ENCODE measurements around the gene LBHD2. TPM values are rescaled to one million over a fixed set of nuclear protein-coding genes. Genes with fewer than 3 reads are reported as not detected.

Gene LBHD2
- polyA plus RNA-seq, 1 of the 3 experiments (the other 2 are of a cell fraction): not detected

DNA sequence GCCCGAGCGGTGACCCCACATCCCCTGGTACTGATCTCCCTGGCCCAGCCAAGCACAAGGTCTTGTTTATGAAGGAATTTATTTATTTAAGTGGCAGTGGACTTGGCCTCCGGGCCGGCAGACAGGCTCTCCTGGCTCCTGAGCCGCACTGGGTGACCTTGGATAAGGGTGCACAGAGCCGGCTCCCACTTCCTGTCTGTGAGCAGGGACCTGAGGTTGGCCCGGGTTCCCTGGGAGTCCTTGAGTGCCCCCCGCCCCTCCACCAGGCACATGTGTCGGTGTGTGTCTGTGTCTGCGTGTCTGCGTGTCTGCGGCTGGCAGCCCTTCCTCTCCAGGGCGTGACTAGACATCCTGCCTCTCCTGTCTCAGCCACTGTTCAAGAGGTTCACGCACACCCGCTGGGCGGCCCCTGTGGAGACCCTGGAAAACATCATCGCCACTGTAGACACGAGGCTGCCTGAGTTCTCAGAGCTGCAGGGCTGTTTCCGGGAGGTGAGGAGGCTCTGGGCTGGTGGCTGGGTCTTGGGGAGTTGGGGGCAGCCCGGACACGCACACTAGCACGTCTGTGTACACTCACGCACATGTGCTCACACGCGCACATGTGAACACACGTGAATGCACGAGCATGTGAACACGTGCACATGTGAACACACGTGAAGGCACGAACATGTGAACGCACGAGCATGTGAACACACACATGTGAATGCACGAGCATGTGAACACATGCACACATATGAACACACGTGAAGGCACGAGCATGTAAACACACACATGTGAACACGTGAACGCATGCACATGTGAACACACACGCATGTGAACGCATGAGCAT lies 48.6 kb downstream of the LBHD2 start (continued):
- TF ChIP-seq IRF3 (IDR thresholded peaks at IDR 0.05; ENCODE audit: low read depth, low read length) (no peak), RXRA (IDR thresholded peaks at IDR 0.05; ENCODE audit: borderline replicate concordance, low read depth) (no peak), RCOR1 (IDR thresholded peaks at IDR 0.05; ENCODE audit: low read length) (no peak), TAF1 (IDR thresholded peaks at IDR 0.05; ENCODE audit: borderline replicate concordance, low read depth, low read length) (no peak)

DNA sequence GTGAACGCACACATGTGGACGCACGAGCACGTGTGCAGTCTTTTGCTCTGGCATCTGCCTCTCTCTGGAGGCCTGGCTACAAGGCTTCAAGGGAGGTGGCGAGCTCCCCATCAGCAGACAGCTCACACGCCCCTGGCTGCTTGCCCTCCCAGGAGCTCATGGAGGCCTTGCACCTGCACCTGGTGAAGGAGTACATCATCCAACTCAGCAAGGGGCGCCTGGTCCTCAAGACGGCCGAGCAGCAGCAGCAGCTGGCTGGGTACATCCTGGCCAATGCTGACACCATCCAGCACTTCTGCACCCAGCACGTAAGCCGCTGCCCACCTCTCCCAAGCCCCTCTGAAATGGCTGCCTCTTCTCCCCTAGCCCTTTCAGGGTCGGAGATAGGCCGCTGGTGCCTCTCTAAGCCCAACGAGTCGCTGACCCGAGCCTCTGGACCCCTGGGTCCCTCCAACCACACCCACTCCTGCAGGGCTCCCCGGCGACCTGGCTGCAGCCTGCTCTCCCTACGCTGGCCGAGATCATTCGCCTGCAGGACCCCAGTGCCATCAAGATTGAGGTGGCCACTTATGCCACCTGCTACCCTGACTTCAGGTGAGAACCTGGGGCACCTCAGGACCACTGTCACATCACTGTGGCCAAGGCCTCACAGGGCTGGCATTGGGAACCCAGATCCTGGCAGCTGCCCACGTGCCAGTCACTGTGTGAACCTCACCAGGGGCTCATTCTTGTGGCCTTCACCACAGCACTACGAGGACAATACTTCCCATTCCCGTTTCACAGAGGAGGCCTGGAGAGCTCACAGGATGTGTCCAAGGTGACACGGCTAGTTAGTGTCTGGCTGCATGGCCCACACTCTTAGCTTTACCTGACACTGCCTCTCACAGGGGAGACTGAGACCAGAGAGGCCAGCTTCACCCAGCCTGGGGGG lies 49.5 kb downstream of the LBHD2 start:
- DNase-seq: no peak
- Histone ChIP-seq H3K9ac (no peak overlapping the region), H3K4me2 (no peak overlapping the region), H3K79me2 (ENCODE audit: insufficient read depth) (no peaks in the 10 kb centered on the region), H3K36me3 (replicated peaks in 1 of 2; ENCODE audit: control insufficient read depth in 1 of 2, insufficient read depth in 2 of 2, low read length in 1 of 2) (no peaks in the 10 kb centered on the region), H3K27me3 (ENCODE audit: insufficient read depth) (no peaks in the 10 kb centered on the region), H3K9me3 (no peaks in the 10 kb centered on the region), H3K9me2 (no peaks in the 10 kb centered on the region), H3K4me1 (ENCODE audit: control insufficient read depth in 1 of 2, insufficient read depth in 2 of 2, low read depth in 1 of 2, low read length in 1 of 2) (peaks cover 31 to 47% of the 10 kb centered on the region in 2 experiments; a peak in 3 of 4 replicates), H3K27ac (ENCODE audit: low read depth in 2 of 2, low read length in 1 of 2) (no peak overlapping the region), H4K20me1 (ENCODE audit: insufficient read depth) (no peaks in the 10 kb centered on the region), H2AFZ (ENCODE audit: low read depth) (no peak overlapping the region), H3K4me3 (ENCODE audit: low read depth in 2 of 2, low read length in 1 of 2) (no peak overlapping the region), H3F3A (replicated peaks; ENCODE audit: insufficient read depth) (peaks cover 3% of the 10 kb centered on the region)
- ChIA-PET CTCF (interaction anchor here (1.2 to 1.4 kb wide), 3 partner anchors 8 to 29 kb away, joined by 3 to 4 read pairs (median 4); no protein-coding TSS in a partner anchor), POLR2A (no interaction called here)
- 93% methylated on average over 22 of the region's 25 CpGs for WGBS (ENCODE audit: low lambda C conversion rate)
- TF ChIP-seq EP300 (IDR thresholded peaks at IDR 0.05; ENCODE audit: borderline replicate concordance in 1 of 2, low read depth in 1 of 2, low read length in 1 of 2): no peak
- no peak for TF ChIP-seq POLR2AphosphoS5 (IDR thresholded peaks at IDR 0.05; ENCODE audit: low read depth, low read length)
- no peak for TF ChIP-seq NFIC (IDR thresholded peaks at IDR 0.05; ENCODE audit: borderline replicate concordance)
- TF ChIP-seq, protein P1, sequence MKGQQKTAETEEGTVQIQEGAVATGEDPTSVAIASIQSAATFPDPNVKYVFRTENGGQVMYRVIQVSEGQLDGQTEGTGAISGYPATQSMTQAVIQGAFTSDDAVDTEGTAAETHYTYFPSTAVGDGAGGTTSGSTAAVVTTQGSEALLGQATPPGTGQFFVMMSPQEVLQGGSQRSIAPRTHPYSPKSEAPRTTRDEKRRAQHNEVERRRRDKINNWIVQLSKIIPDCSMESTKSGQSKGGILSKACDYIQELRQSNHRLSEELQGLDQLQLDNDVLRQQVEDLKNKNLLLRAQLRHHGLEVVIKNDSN (IDR thresholded peaks at IDR 0.05; ENCODE audit: borderline replicate concordance, low read depth): no peak
- TF ChIP-seq GATA2 (CRISPR knock-in tag; IDR thresholded peaks at IDR 0.05): no peak
- no peak for TF ChIP-seq FOSL2 (IDR thresholded peaks at IDR 0.05; ENCODE audit: borderline replicate concordance, low read depth)
- TF ChIP-seq TAF1 (IDR thresholded peaks at IDR 0.05; ENCODE audit: borderline replicate concordance, low read depth, low read length): no peak
- no peak for TF ChIP-seq MAX (IDR thresholded peaks at IDR 0.05; ENCODE audit: low read depth)
- no peak for TF ChIP-seq SMC3 (IDR thresholded peaks at IDR 0.05; ENCODE audit: low read depth, low read length)
- no peak for TF ChIP-seq MXI1 (IDR thresholded peaks at IDR 0.05; ENCODE audit: low read depth, low read length)
- TF ChIP-seq GABPA (IDR thresholded peaks at IDR 0.05; ENCODE audit: low read depth): no peak
- no peak for TF ChIP-seq TCF12 (IDR thresholded peaks at IDR 0.05)
- no peak for TF ChIP-seq FOXM1 (IDR thresholded peaks at IDR 0.05; ENCODE audit: low read depth)
- no peak for TF ChIP-seq FOXJ3 (CRISPR knock-in tag; IDR thresholded peaks at IDR 0.05)
- TF ChIP-seq EZH2phosphoT487 (IDR thresholded peaks at IDR 0.05; ENCODE audit: borderline replicate concordance, low read depth): no peak
- TF ChIP-seq, protein P2, sequence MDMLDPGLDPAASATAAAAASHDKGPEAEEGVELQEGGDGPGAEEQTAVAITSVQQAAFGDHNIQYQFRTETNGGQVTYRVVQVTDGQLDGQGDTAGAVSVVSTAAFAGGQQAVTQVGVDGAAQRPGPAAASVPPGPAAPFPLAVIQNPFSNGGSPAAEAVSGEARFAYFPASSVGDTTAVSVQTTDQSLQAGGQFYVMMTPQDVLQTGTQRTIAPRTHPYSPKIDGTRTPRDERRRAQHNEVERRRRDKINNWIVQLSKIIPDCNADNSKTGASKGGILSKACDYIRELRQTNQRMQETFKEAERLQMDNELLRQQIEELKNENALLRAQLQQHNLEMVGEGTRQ (IDR thresholded peaks at IDR 0.05; ENCODE audit: borderline replicate concordance, low read depth, low read length): no peak
- no peak for TF ChIP-seq SIN3A (IDR thresholded peaks at IDR 0.05; ENCODE audit: borderline replicate concordance, low read depth, low read length)
- TF ChIP-seq MEF2A (IDR thresholded peaks at IDR 0.05; ENCODE audit: borderline replicate concordance, low read depth): no peak
